Neutrophil (primary cell): Measurements from ENCODE around the gene PAFAH1B1.

Experiments
- H3K27ac ChIP-seq: fragments of 200-600 bp; sonication (generic); 2 replicates; pipeline ENCODE4 v1.5.1; 2016; ENCODE audit warnings: mild to moderate bottlenecking, moderate library complexity
- H3K27me3 ChIP-seq: fragments of 200-600 bp; sonication (generic); 2 replicates; pipeline ENCODE4 v1.6.0; 2016; ENCODE audit warnings: mild to moderate bottlenecking
- H3K36me3 ChIP-seq: fragments of 200-600 bp; sonication (generic); 2 replicates; pipeline ENCODE4 v1.5.1; 2017
- H3K4me1 ChIP-seq, 2 experiments: fragments of 200-600 bp in 1 of 2; sonication (generic) in 1 of 2; 1 replicate in 1 of 2; 2 replicates in 1 of 2; pipeline versions ENCODE4 v1.5.1 to v1.6.1; 2013 to 2016; ENCODE audit warnings: low read depth in 1 of 2, low read length in 1 of 2, mild to moderate bottlenecking in 1 of 2, moderate library complexity in 1 of 2; ENCODE audit not compliant: control insufficient read depth in 1 of 2, insufficient read depth in 1 of 2
- H3K4me3 ChIP-seq, 2 experiments: fragments of 200-600 bp in 1 of 2; sonication (generic) in 1 of 2; 1 replicate in 1 of 2; 2 replicates in 1 of 2; pipeline ENCODE4 v1.5.1; 2013 to 2016; ENCODE audit warnings: low read depth in 1 of 2, low read length in 1 of 2, mild to moderate bottlenecking in 1 of 2, moderate library complexity in 1 of 2
- H3K9me3 ChIP-seq: fragments of 200-600 bp; sonication (generic); 2 replicates; pipeline ENCODE4 v1.5.1; 2016
- TF ChIP-seq, protein P1 (sequence below): fragments of 200-600 bp; sonication (generic); IDR thresholded peaks from 2 replicates; pipeline ENCODE4 v1.5.1; 2016; ENCODE audit warnings: antibody characterized with exemption

Gene PAFAH1B1

DNA sequence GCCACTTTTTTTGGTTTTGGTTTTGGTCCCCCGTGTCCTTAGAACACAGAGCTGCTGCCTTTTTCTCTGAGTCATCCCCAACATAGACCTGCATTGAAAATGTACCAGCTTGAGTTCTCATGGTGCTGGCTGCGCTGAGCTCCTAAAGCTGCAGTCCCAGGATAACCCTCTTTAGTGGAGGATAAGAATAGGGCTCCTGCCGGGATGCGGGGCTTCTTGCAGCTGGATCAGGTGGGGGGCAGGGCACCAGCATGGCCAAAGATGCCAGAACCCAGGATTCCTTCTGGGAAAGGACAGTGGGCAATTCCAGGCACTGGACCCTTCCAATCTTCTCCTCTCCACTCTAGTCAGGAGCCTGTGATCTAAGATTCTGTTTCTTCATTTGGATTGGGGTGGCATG lies 126.4 kb downstream of the PAFAH1B1 start:
- Histone ChIP-seq H3K4me3 (no peak overlapping the region), H3K4me1 (peaks cover 6 to 11% of the 10 kb centered on the region in 2 experiments), H3K27me3 (peaks cover 38% of the 10 kb centered on the region), H3K36me3 (no peaks in the 10 kb centered on the region), H3K9me3 (no peaks in the 10 kb centered on the region), H3K27ac (no peak overlapping the region)
- TF ChIP-seq, protein P1, sequence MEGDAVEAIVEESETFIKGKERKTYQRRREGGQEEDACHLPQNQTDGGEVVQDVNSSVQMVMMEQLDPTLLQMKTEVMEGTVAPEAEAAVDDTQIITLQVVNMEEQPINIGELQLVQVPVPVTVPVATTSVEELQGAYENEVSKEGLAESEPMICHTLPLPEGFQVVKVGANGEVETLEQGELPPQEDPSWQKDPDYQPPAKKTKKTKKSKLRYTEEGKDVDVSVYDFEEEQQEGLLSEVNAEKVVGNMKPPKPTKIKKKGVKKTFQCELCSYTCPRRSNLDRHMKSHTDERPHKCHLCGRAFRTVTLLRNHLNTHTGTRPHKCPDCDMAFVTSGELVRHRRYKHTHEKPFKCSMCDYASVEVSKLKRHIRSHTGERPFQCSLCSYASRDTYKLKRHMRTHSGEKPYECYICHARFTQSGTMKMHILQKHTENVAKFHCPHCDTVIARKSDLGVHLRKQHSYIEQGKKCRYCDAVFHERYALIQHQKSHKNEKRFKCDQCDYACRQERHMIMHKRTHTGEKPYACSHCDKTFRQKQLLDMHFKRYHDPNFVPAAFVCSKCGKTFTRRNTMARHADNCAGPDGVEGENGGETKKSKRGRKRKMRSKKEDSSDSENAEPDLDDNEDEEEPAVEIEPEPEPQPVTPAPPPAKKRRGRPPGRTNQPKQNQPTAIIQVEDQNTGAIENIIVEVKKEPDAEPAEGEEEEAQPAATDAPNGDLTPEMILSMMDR: no peak

DNA sequence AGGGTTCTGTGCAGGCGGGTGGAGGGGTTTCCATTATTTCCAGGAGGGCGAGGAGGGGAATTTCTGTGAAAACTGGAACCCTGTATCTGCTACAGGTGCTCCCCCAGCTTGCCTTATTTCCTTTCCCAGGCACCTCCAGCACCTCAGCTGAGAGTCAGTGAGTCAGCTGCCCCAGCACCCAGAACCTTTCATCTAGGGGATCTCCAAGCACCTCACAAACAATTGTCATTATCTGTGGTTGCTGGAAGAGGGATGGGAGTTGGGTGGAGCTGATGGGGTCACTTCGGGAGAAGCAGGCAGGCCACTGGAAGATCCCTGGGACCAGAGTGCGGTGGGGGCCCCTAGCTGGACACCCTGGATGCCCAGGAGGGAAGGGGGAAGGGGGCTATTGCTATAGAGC lies 128.1 kb downstream of the PAFAH1B1 start:
- peaks cover 55% of the 10 kb centered on the region for H3K27me3 ChIP-seq
- TF ChIP-seq, protein P1: no peak
- no peak overlapping the region for H3K27ac ChIP-seq
- no peaks in the 10 kb centered on the region for H3K9me3 ChIP-seq
- H3K4me1 ChIP-seq: peaks cover 8 to 12% of the 10 kb centered on the region in 2 experiments
- no peaks in the 10 kb centered on the region for H3K36me3 ChIP-seq
- no peak overlapping the region for H3K4me3 ChIP-seq

DNA sequence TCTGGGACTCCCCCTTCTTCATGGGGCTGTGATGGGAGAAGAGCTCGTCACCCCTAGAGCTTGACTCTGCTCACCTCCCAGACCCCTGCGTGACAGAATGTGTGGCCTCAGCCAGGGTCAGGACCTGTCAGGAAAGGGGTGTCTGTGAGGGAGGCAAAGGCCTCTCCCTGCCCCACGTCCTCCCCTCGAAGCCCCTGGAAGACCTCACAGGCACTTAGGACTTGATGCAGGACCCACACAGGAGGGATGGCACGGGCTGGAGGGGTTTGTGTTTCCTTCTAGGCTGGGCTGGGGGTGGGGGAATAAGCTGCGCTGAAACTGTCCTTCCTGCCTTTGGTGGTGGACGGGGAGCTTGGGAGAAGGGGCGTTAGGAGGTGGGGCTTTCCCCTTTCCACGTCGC lies 129.2 kb downstream of the PAFAH1B1 start:
- Histone ChIP-seq H3K4me3 (no peak overlapping the region), H3K36me3 (no peaks in the 10 kb centered on the region), H3K27ac (no peak overlapping the region), H3K27me3 (peaks cover 62% of the 10 kb centered on the region), H3K9me3 (no peaks in the 10 kb centered on the region), H3K4me1 (peaks cover 5 to 12% of the 10 kb centered on the region in 2 experiments)
- TF ChIP-seq, protein P1: no peak

DNA sequence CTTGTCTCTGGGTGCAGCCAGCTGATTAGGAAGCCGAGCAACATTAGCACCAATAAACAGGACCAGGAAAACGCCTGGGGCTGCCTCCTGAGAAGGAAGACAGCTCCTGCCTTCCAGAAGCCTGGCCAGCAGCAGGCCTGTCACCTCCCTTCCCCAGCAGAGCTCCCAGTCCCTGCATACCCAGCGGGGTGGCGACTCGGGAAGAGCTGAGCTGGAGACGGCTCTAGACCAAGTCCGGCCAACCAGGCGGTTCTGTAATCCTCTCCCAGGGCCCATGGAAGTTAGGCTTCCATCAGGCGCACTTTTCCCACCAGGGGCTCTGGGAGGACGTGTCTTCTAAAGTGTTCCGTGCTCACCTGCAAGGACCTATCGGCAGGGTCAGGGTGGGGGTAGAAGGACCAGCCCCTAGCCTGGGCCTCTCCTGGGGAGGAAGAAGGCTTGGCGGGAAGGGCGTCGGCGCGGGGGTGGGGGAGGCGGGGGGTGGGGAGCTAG lies 130.1 kb downstream of the PAFAH1B1 start:
- TF ChIP-seq, protein P1: no peak
- H3K27me3 ChIP-seq: peaks cover 62% of the 10 kb centered on the region
- no peaks in the 10 kb centered on the region for H3K9me3 ChIP-seq
- H3K36me3 ChIP-seq: no peaks in the 10 kb centered on the region
- H3K27ac ChIP-seq: no peak overlapping the region
- no peak overlapping the region for H3K4me3 ChIP-seq
- peaks cover 5 to 12% of the 10 kb centered on the region in 2 experiments for H3K4me1 ChIP-seq

DNA sequence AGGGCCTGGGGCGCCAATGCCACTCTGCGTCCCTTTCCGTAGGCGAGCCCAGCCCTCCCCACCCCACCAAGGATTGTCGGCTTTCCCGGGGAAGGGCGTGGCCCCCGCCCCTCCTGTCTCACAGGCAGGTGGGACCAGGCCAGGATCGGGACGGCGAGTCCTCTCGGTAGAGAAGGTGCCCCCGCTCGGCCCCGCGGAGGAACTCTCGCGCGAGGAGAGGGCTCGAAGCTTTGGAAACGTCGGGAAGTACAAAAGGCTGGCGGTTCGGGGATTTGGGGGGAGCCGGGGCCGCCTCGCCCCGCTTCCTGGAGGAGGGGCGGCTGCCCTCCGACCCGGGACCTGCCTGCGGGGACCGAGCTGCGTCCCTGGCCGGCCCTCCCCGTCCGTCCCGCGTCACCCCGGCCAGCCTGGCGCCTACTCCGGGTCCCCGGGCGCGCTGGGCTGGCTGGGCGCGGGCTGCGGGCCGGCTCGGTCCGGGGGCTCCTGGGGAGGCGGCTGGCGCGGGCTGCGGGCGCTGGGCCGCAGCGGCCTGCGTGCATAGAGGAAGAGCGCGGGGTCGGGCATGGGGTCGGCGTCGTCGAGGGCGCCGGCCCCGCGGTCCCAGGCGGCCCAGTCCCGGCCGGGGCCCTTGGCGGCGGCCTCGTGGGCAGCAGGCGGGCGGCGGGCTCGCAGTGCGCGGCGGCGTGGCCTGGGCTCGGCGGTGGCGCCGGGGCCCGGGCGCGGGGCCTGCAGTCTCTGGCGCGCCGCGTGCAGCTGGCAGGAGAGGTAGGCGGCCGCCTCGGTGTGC lies 130.7 kb downstream of the PAFAH1B1 start:
- no peaks in the 10 kb centered on the region for H3K9me3 ChIP-seq
- H3K36me3 ChIP-seq: no peaks in the 10 kb centered on the region
- no peak overlapping the region for H3K4me3 ChIP-seq
- peaks cover 62% of the 10 kb centered on the region for H3K27me3 ChIP-seq
- no peak overlapping the region for H3K27ac ChIP-seq
- TF ChIP-seq, protein P1: no peak
- peaks cover 5 to 12% of the 10 kb centered on the region in 2 experiments for H3K4me1 ChIP-seq
